HG03196 (cell line): ENCODE results near the gene FAM25A.

ENCODE experiments used
- ATAC-seq: cut with Tn5 transposase; IDR thresholded peaks from one replicate; pipeline ENCODE4 v1.9.1; 2021; ENCODE audit not compliant: unreplicated experiment

Gene FAM25A

GRCh38 chr10:87059401-87059800 is 39.3 kb downstream of the FAM25A start:
- ATAC-seq: no peak

- no peak for ATAC-seq
Observed at GRCh38 chr10:87060280-87060928, 40.3 kb downstream of the FAM25A start.

GRCh38 chr10:87064651-87065050 is 44.6 kb downstream of the FAM25A start:
- ATAC-seq: no peak

- no peak for ATAC-seq
Observed at GRCh38 chr10:87066178-87066577, 46.1 kb downstream of the FAM25A start.

- no peak for ATAC-seq
Observed at GRCh38 chr10:87066865-87067264, 46.8 kb downstream of the FAM25A start.

GRCh38 chr10:87068281-87068680 is 48.2 kb downstream of the FAM25A start:
- ATAC-seq: no peak

GRCh38 chr10:87072449-87072848 is 52.4 kb downstream of the FAM25A start:
- ATAC-seq: no peak
